Activated CD4-positive, alpha-beta memory T cell treated with anti-CD3 and anti-CD28 coated beads, Interleukin-2, amount 10 ng/mL, durations not matched to agents 7 days and 5 days (primary cell): Measurements from ENCODE around the gene NOVA2. TPM values are rescaled to one million over a fixed set of nuclear protein-coding genes. Genes with fewer than 3 reads are reported as not detected.

ENCODE experiments used
- CTCF ChIA-PET: fragments of 350-600 bp; sonication (Branson Sonifier 250); formaldehyde crosslinking; loops from one replicate; lab custom pipeline; 2021; ENCODE audit warnings: antibody characterized with exemption, inconsistent platforms; lab: Charles Lee
- POLR2A ChIA-PET: fragments of 350-600 bp; sonication (Branson Sonifier 250); formaldehyde crosslinking; loops from one replicate; lab custom pipeline; 2021; ENCODE audit warnings: antibody characterized with exemption; lab: Charles Lee
- DNase-seq: peaks from one replicate; pipeline ENCODE4 v3.0.0-alpha.2; 2020
- H3K27ac Mint-ChIP-seq: one replicate; pipeline ENCODE4 v1.8.0; 2021; ENCODE audit warnings: mild to moderate bottlenecking, mixed read lengths
- H3K27me3 Mint-ChIP-seq: one replicate; pipeline ENCODE4 v1.8.0; 2021; ENCODE audit warnings: mixed read lengths
- H3K36me3 Mint-ChIP-seq: one replicate; pipeline ENCODE4 v1.8.0; 2021; ENCODE audit warnings: low read depth, mixed read lengths
- H3K4me1 Mint-ChIP-seq: one replicate; pipeline ENCODE4 v1.8.0; 2021; ENCODE audit warnings: mixed read lengths
- H3K4me3 Mint-ChIP-seq: one replicate; pipeline ENCODE4 v1.8.0; 2021; ENCODE audit warnings: mild to moderate bottlenecking, mixed read lengths
- H3K9me3 Mint-ChIP-seq: one replicate; pipeline ENCODE4 v1.8.0; 2021; ENCODE audit warnings: mixed read lengths
- total RNA-seq, 2 experiments: library from RNA; stranded (reverse); gene quantifications; one replicate each; pipeline ENCODE4 v1.2.3, GENCODE V29; 2021

NOVA2 gene
- total RNA-seq, 2 experiments from 2014 or later = 0.15 to 0.30 TPM

GRCh38 chr19:45929247-45929646 is 44.4 kb downstream of the NOVA2 start:
- no peak for DNase-seq
- ChIA-PET CTCF (no interaction called here), POLR2A (no interaction called here)
- H3K27ac Mint-ChIP-seq = no peak overlapping the region
- peaks cover 32% of the 10 kb centered on the region for H3K27me3 Mint-ChIP-seq
- peaks cover 19% of the 10 kb centered on the region for H3K4me1 Mint-ChIP-seq
- no peak overlapping the region for H3K4me3 Mint-ChIP-seq
- H3K36me3 Mint-ChIP-seq = no peaks in the 10 kb centered on the region
- H3K9me3 Mint-ChIP-seq = no peaks in the 10 kb centered on the region

DNA sequence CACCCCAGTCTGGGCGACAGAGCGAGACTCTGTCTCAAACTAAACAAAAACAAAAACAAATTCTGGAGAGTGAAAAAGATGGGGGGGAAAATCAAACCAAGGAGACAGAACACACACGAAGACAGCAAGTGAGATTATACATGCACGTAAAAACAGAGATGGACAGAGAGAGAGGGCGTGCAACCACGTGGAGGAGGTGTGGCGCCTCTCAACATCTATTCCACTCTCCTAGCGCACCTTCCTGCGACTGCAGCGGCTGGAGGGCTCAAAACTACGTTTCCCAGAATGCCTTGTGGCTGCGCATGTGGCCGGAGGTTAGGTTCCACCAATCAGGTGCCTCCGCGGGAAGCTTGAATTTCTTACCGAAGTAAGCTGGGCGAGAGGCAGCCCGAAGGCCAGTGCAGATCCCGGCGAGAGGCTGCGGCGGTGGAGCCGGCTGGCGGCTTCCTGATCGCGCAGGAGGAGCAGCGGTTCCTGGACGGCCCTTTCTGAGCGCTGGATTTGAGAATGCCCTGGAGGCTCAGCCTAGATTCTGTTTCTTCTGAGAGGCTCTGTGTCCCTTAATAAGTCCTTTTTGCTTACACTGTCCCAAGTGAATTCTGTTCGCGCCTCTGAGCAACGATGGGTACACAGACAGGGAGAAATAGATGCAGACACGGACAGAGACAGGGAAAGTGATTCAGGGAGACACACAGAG is 46.0 kb downstream of the NOVA2 start:
- Mint-ChIP-seq H3K27me3 (peaks cover 28% of the 10 kb centered on the region), H3K4me3 (peak overlapping the region; percentile 71), H3K27ac (peak overlapping the region; percentile 6), H3K9me3 (no peaks in the 10 kb centered on the region), H3K4me1 (peaks cover 19% of the 10 kb centered on the region), H3K36me3 (no peaks in the 10 kb centered on the region)
- peak; percentile 93 for DNase-seq
- ChIA-PET POLR2A (interaction anchor here (0.8 to 2.3 kb wide), 8 partner anchors 10 to 111 kb away, joined by 3 to 16 read pairs (median 4); partner anchors contain the start of genes CCDC61, IRF2BP1, MYPOP and NANOS2), CTCF (interaction anchor here (0.6 to 2.4 kb wide), 5 partner anchors 10 to 744 kb away, joined by 3 to 11 read pairs (median 4); partner anchors contain the start of genes MYPOP and SIX5)

DNA sequence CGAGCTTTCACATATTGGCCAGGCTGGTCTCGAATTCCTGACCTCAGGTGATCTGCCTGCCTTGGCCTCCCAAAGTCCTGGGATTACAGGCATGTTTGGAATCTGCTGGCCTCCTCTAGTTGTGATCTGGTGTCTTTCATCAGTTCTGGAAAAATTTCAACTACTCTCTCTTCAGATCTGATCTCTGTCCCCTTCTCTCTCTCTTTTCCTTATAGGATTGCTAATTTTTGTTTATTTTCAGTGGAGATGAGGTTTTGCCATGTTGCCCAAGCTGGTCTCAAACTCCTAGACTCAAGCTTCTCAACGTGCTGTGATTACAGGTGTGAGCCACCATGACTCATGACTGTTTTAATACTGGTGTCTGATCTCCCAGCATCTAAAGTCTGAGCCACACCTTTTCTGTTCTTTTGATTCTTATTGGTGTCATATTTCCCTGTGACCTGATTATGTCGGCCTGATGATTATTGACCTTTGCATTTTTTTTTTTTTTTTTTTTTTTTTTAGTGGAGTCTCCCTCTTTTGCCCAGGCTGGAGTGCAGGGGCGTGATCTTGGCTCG is 48.7 kb downstream of the NOVA2 start:
- Mint-ChIP-seq H3K9me3 (no peaks in the 10 kb centered on the region), H3K36me3 (peaks cover 4% of the 10 kb centered on the region), H3K27me3 (peaks cover 14% of the 10 kb centered on the region), H3K4me1 (peaks cover 33% of the 10 kb centered on the region), H3K4me3 (no peak overlapping the region), H3K27ac (no peak overlapping the region)
- ChIA-PET POLR2A (no interaction called here), CTCF (interaction anchor here (0.7 kb wide), 1 partner anchor 15 kb away, joined by 6 read pairs; no protein-coding TSS in a partner anchor)
- no peak for DNase-seq

GRCh38 chr19:45922281-45922680 is 51.4 kb downstream of the NOVA2 start:
- Mint-ChIP-seq H3K36me3 (peaks cover 4% of the 10 kb centered on the region), H3K27me3 (peaks cover 7% of the 10 kb centered on the region), H3K4me1 (peaks cover 45% of the 10 kb centered on the region), H3K9me3 (no peaks in the 10 kb centered on the region), H3K4me3 (no peak overlapping the region), H3K27ac (no peak overlapping the region)
- POLR2A ChIA-PET = no interaction called here
- CTCF ChIA-PET = no interaction called here
- DNase-seq = no peak

GRCh38 chr19:45920458-45920857 is 53.2 kb downstream of the NOVA2 start:
- Mint-ChIP-seq H3K27me3 (peaks cover 7% of the 10 kb centered on the region), H3K4me3 (peak overlapping the region; percentile 41), H3K4me1 (peaks cover 52% of the 10 kb centered on the region), H3K9me3 (no peaks in the 10 kb centered on the region), H3K27ac (peak overlapping the region; percentile 65), H3K36me3 (peaks cover 4% of the 10 kb centered on the region)
- ChIA-PET CTCF (interaction anchor here (2.1 kb wide), 1 partner anchor 18 kb away, joined by 7 read pairs; the partner anchor contains the start of gene MYPOP), POLR2A (interaction anchor here (0.6 to 4.1 kb wide), 2 partner anchors 18 to 66 kb away, joined by 3 to 34 read pairs; partner anchors contain the start of gene MYPOP)
- DNase-seq = peak; percentile 31

DNA sequence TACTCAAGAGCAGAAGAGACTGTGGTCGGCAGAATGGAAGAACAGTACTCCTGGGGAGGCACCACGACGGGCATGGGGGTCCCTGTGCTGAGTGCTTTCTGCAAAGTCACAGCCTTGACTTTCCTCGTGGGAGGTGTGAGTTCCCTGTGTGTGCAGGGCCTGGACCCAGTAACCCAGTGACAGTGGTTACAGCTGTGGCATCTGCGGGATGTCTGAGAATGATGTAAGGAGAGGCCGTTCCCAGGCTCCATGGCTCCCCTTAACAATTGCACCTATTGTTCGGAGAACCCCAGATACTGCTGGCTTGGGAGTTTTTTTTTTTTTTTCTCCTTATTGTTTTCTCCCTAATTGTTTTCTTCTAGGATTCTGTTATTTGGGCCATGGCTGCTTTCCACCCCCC is 54.0 kb downstream of the NOVA2 start:
- Mint-ChIP-seq H3K36me3 (peaks cover 4% of the 10 kb centered on the region), H3K27me3 (peaks cover 4% of the 10 kb centered on the region), H3K9me3 (no peaks in the 10 kb centered on the region), H3K27ac (peak overlapping the region; percentile 35), H3K4me1 (peaks cover 49% of the 10 kb centered on the region), H3K4me3 (no peak overlapping the region)
- ChIA-PET CTCF (interaction anchor here (1.7 to 2.1 kb wide), 2 partner anchors 11 to 17 kb away, joined by 3 to 7 read pairs; partner anchors contain the start of gene MYPOP), POLR2A (interaction anchor here (0.6 to 4.1 kb wide), 3 partner anchors 18 to 61 kb away, joined by 3 to 34 read pairs (median 3); partner anchors contain the start of gene MYPOP)
- DNase-seq = peak; percentile 26

GRCh38 chr19:45918721-45919120 is 54.9 kb downstream of the NOVA2 start:
- POLR2A ChIA-PET = interaction anchor here (0.7 to 4.1 kb wide), 3 partner anchors 9 to 870 kb away, joined by 3 to 34 read pairs (median 3); partner anchors contain the start of genes MYPOP and SLC1A5
- H3K4me1 Mint-ChIP-seq = peaks cover 49% of the 10 kb centered on the region
- CTCF ChIA-PET = interaction anchor here (1.7 to 2.1 kb wide), 3 partner anchors 12 to 25 kb away, joined by 3 to 7 read pairs (median 7); partner anchors contain the start of gene MYPOP
- peaks cover 5% of the 10 kb centered on the region for H3K27me3 Mint-ChIP-seq
- peaks cover 4% of the 10 kb centered on the region for H3K36me3 Mint-ChIP-seq
- peak overlapping the region; percentile 81 for H3K27ac Mint-ChIP-seq
- H3K4me3 Mint-ChIP-seq = no peak overlapping the region
- no peaks in the 10 kb centered on the region for H3K9me3 Mint-ChIP-seq
- peak; percentile 30 for DNase-seq

GRCh38 chr19:45917421-45918091 is 56.1 kb downstream of the NOVA2 start:
- H3K4me3 Mint-ChIP-seq = peak overlapping the region; percentile 35
- peak overlapping the region; percentile 81 for H3K27ac Mint-ChIP-seq
- peaks cover 4% of the 10 kb centered on the region for H3K36me3 Mint-ChIP-seq
- peaks cover 6% of the 10 kb centered on the region for H3K27me3 Mint-ChIP-seq
- ChIA-PET POLR2A (interaction anchor here (0.7 to 4.1 kb wide), 7 partner anchors 10 to 79 kb away, joined by 3 to 34 read pairs (median 3); partner anchors contain the start of genes CCDC61, IRF2BP1 and MYPOP), CTCF (interaction anchor here (0.8 to 2.1 kb wide), 11 partner anchors 9 to 111 kb away, joined by 3 to 12 read pairs (median 4); partner anchors contain the start of genes CCDC61 and MYPOP)
- H3K4me1 Mint-ChIP-seq = peaks cover 50% of the 10 kb centered on the region
- no peaks in the 10 kb centered on the region for H3K9me3 Mint-ChIP-seq
- peak; percentile 36 for DNase-seq

- H3K27me3 Mint-ChIP-seq = peaks cover 19% of the 10 kb centered on the region
- peak within 1 kb of the TSS; percentile 42 for H3K27ac Mint-ChIP-seq
- ChIA-PET POLR2A (interaction anchor here (0.6 to 2.5 kb wide), 4 partner anchors 11 to 51 kb away, joined by 3 to 12 read pairs (median 6); partner anchors contain the start of gene MYPOP), CTCF (interaction anchor here (2.2 kb wide), 1 partner anchor 11 kb away, joined by 9 read pairs; the partner anchor contains the start of gene MYPOP)
- H3K4me3 Mint-ChIP-seq = no peak within 1 kb of the TSS
- DNase-seq = peak; percentile 43
- no peaks in the 10 kb centered on the region for H3K36me3 Mint-ChIP-seq
- no peaks in the 10 kb centered on the region for H3K9me3 Mint-ChIP-seq
- H3K4me1 Mint-ChIP-seq = peaks cover 29% of the 10 kb centered on the region
Measured at GRCh38 chr19:45913874-45914830, 59.5 kb downstream of the NOVA2 start, which contains the start of gene NANOS2. Gene NANOS2 (minus strand): TSS chr19:45914778. CDS start chr19:45914693, 85 bp downstream.

GRCh38 chr19:45911291-45911690 is 62.4 kb downstream of the NOVA2 start:
- Mint-ChIP-seq H3K27ac (no peak overlapping the region), H3K4me3 (no peak overlapping the region), H3K27me3 (peaks cover 23% of the 10 kb centered on the region), H3K36me3 (no peaks in the 10 kb centered on the region), H3K9me3 (no peaks in the 10 kb centered on the region), H3K4me1 (peaks cover 10% of the 10 kb centered on the region)
- no peak for DNase-seq
- POLR2A ChIA-PET = no interaction called here
- CTCF ChIA-PET = no interaction called here

GRCh38 chr19:45908956-45909355 is 64.7 kb downstream of the NOVA2 start:
- POLR2A ChIA-PET = no interaction called here
- CTCF ChIA-PET = interaction anchor here (2.3 kb wide), 1 partner anchor 8 kb away, joined by 7 read pairs; no protein-coding TSS in a partner anchor
- H3K36me3 Mint-ChIP-seq = no peaks in the 10 kb centered on the region

More at GRCh38 chr19:45908956-45909355, 64.7 kb downstream of the NOVA2 start:
- no peaks in the 10 kb centered on the region for H3K9me3 Mint-ChIP-seq
- H3K27me3 Mint-ChIP-seq = peaks cover 23% of the 10 kb centered on the region
- peaks cover 8% of the 10 kb centered on the region for H3K4me1 Mint-ChIP-seq
- no peak for DNase-seq
- no peak overlapping the region for H3K27ac Mint-ChIP-seq
- no peak overlapping the region for H3K4me3 Mint-ChIP-seq
